ENCODE data around the gene MAPKAPK2. TPM values are rescaled to one million over a fixed set of nuclear protein-coding genes. Genes with fewer than 3 reads are reported as not detected.

MAPKAPK2 gene
- total RNA-seq, 2 experiments from 2014 or later, result 62.8 to 64.7 TPM

GRCh38 chr1:206649261-206649921, 35.3 kb upstream of the MAPKAPK2 start:
- no peak for DNase-seq
- intact Hi-C loops (cut with DNase I, micrococcal nuclease), result no loop called here
- Mint-ChIP-seq H3K4me1 (peaks cover 3% of the 10 kb centered on the region), H3K36me3 (ENCODE audit: low read depth) (peaks cover 17% of the 10 kb centered on the region), H3K27me3 (no peaks in the 10 kb centered on the region), H3K27ac (no peak overlapping the region), H3K4me3 (no peak overlapping the region), H3K9me3 (ENCODE audit: low read depth) (no peaks in the 10 kb centered on the region)
- ATAC-seq, result no peak
- ChIA-PET CTCF (interaction anchor here (0.6 to 27.4 kb wide), 8 partner anchors 13 to 663 kb away, joined by 3 to 564 read pairs (median 5); partner anchors contain the start of gene DYRK3), POLR2A (interaction anchor here (1.1 kb wide), 1 partner anchor 14 kb away, joined by 3 read pairs; the partner anchor contains the start of gene DYRK3)

GRCh38 chr1:206651014-206651413, 33.7 kb upstream of the MAPKAPK2 start:
- Mint-ChIP-seq H3K9me3 (ENCODE audit: low read depth) (no peaks in the 10 kb centered on the region), H3K4me1 (peaks cover 3% of the 10 kb centered on the region), H3K36me3 (ENCODE audit: low read depth) (peaks cover 17% of the 10 kb centered on the region), H3K27me3 (no peaks in the 10 kb centered on the region), H3K4me3 (no peak overlapping the region), H3K27ac (no peak overlapping the region)
- ChIA-PET CTCF (interaction anchor here (13.1 to 27.4 kb wide), 2 partner anchors 12 to 19 kb away, joined by 176 to 564 read pairs; partner anchors contain the start of gene DYRK3), POLR2A (interaction anchor here (0.6 kb wide), 1 partner anchor 16 kb away, joined by 3 read pairs; the partner anchor contains the start of gene DYRK3)
- ATAC-seq (no peak), DNase-seq (no peak)
- intact Hi-C loops (cut with DNase I, micrococcal nuclease), result no loop called here

GRCh38 chr1:206651958-206652890, 32.5 kb upstream of the MAPKAPK2 start:
- Mint-ChIP-seq H3K9me3 (ENCODE audit: low read depth) (no peaks in the 10 kb centered on the region), H3K4me1 (peaks cover 3% of the 10 kb centered on the region), H3K27me3 (peaks cover 3% of the 10 kb centered on the region), H3K27ac (no peak overlapping the region), H3K4me3 (no peak overlapping the region), H3K36me3 (ENCODE audit: low read depth) (peaks cover 13% of the 10 kb centered on the region)
- ATAC-seq, result peak; percentile 33
- intact Hi-C loops (cut with DNase I, micrococcal nuclease), result no loop called here
- DNase-seq, result no peak
- CTCF ChIA-PET, result interaction anchor here (1.0 to 27.4 kb wide), 3 partner anchors 10 to 45 kb away, joined by 3 to 564 read pairs (median 176); partner anchors contain the start of gene DYRK3
- POLR2A ChIA-PET, result no interaction called here

- CTCF ChIA-PET, result interaction anchor here (0.5 to 27.4 kb wide), 8 partner anchors 9 to 548 kb away, joined by 3 to 564 read pairs (median 4); partner anchors contain the start of genes DYRK3 and EIF2D
- peaks cover 9% of the 10 kb centered on the region for H3K4me1 Mint-ChIP-seq
- no peak overlapping the region for H3K27ac Mint-ChIP-seq
- H3K9me3 Mint-ChIP-seq (ENCODE audit: low read depth), result no peaks in the 10 kb centered on the region
- DNase-seq (no peak), ATAC-seq (no peak)
- POLR2A ChIA-PET, result interaction anchor here (0.7 kb wide), 1 partner anchor 154 kb away, joined by 4 read pairs; no protein-coding TSS in a partner anchor
- H3K36me3 Mint-ChIP-seq (ENCODE audit: low read depth), result peaks cover 7% of the 10 kb centered on the region
- H3K27me3 Mint-ChIP-seq, result peaks cover 17% of the 10 kb centered on the region
- H3K4me3 Mint-ChIP-seq, result no peak overlapping the region
- intact Hi-C loops (cut with DNase I, micrococcal nuclease), result no loop called here
Observed at GRCh38 chr1:206653715-206654459, 30.8 kb upstream of the MAPKAPK2 start.

GRCh38 chr1:206654828-206655227, 29.9 kb upstream of the MAPKAPK2 start:
- H3K4me3 Mint-ChIP-seq, result no peak overlapping the region
- intact Hi-C loops (cut with DNase I, micrococcal nuclease), result no loop called here
- ATAC-seq, result no peak
- H3K27me3 Mint-ChIP-seq, result peaks cover 17% of the 10 kb centered on the region
- CTCF ChIA-PET, result interaction anchor here (0.7 to 27.4 kb wide), 7 partner anchors 8 to 175 kb away, joined by 3 to 564 read pairs (median 8); partner anchors contain the start of genes DYRK3 and EIF2D
- peaks cover 9% of the 10 kb centered on the region for H3K4me1 Mint-ChIP-seq
- POLR2A ChIA-PET, result no interaction called here
- no peaks in the 10 kb centered on the region for H3K9me3 Mint-ChIP-seq (ENCODE audit: low read depth)
- no peak overlapping the region for H3K27ac Mint-ChIP-seq
- H3K36me3 Mint-ChIP-seq (ENCODE audit: low read depth), result peaks cover 3% of the 10 kb centered on the region
- no peak for DNase-seq

GRCh38 chr1:206655471-206655882, 29.2 kb upstream of the MAPKAPK2 start:
- POLR2A ChIA-PET, result no interaction called here
- peaks cover 9% of the 10 kb centered on the region for H3K4me1 Mint-ChIP-seq
- H3K27ac Mint-ChIP-seq, result no peak overlapping the region
- DNase-seq (no peak), ATAC-seq (no peak)
- H3K36me3 Mint-ChIP-seq (ENCODE audit: low read depth), result peaks cover 3% of the 10 kb centered on the region
- no peak overlapping the region for H3K4me3 Mint-ChIP-seq
- H3K9me3 Mint-ChIP-seq (ENCODE audit: low read depth), result no peaks in the 10 kb centered on the region
- peaks cover 17% of the 10 kb centered on the region for H3K27me3 Mint-ChIP-seq
- CTCF ChIA-PET, result interaction anchor here (0.6 to 27.4 kb wide), 10 partner anchors 7 to 734 kb away, joined by 3 to 564 read pairs (median 7); partner anchors contain the start of genes DYRK3 and EIF2D
- intact Hi-C loops (cut with DNase I, micrococcal nuclease), result no loop called here

GRCh38 chr1:206656936-206657335, 27.8 kb upstream of the MAPKAPK2 start:
- intact Hi-C loops (cut with DNase I, micrococcal nuclease), result no loop called here
- ChIA-PET CTCF (interaction anchor here (0.6 to 27.4 kb wide), 10 partner anchors 6 to 324 kb away, joined by 3 to 564 read pairs (median 7); partner anchors contain the start of gene DYRK3), POLR2A (no interaction called here)
- H3K27me3 Mint-ChIP-seq, result peaks cover 20% of the 10 kb centered on the region
- no peak overlapping the region for H3K4me3 Mint-ChIP-seq
- no peak for DNase-seq
- no peaks in the 10 kb centered on the region for H3K36me3 Mint-ChIP-seq (ENCODE audit: low read depth)
- no peaks in the 10 kb centered on the region for H3K9me3 Mint-ChIP-seq (ENCODE audit: low read depth)
- peaks cover 9% of the 10 kb centered on the region for H3K4me1 Mint-ChIP-seq
- H3K27ac Mint-ChIP-seq, result no peak overlapping the region
- ATAC-seq, result no peak

- Mint-ChIP-seq H3K27me3 (peaks cover 20% of the 10 kb centered on the region), H3K9me3 (ENCODE audit: low read depth) (no peaks in the 10 kb centered on the region), H3K36me3 (ENCODE audit: low read depth) (no peaks in the 10 kb centered on the region), H3K27ac (no peak overlapping the region), H3K4me3 (no peak overlapping the region), H3K4me1 (peaks cover 14% of the 10 kb centered on the region)
- no peak for DNase-seq
- intact Hi-C loops (cut with DNase I, micrococcal nuclease), result no loop called here
- POLR2A ChIA-PET, result interaction anchor here (0.6 kb wide), 3 partner anchors 11 to 165 kb away, joined by 3 read pairs; partner anchors contain the start of gene DYRK3
- ATAC-seq, result no peak
- CTCF ChIA-PET, result interaction anchor here (0.6 to 27.4 kb wide), 20 partner anchors 7 to 418 kb away, joined by 3 to 564 read pairs (median 4); partner anchors contain the start of genes DYRK3 and EIF2D
Observed at GRCh38 chr1:206657751-206658150, 27.0 kb upstream of the MAPKAPK2 start.

- no peak overlapping the region for H3K27ac Mint-ChIP-seq
- intact Hi-C loops (cut with DNase I, micrococcal nuclease), result no loop called here
Observed at GRCh38 chr1:206658264-206658980, 26.3 kb upstream of the MAPKAPK2 start.

GRCh38 chr1:206658981-206659273, 25.8 kb upstream of the MAPKAPK2 start:
- CTCF ChIA-PET, result interaction anchor here (0.7 to 27.4 kb wide), 19 partner anchors 8 to 747 kb away, joined by 3 to 564 read pairs (median 4); partner anchors contain the start of gene DYRK3

More at GRCh38 chr1:206658264-206658980, 26.3 kb upstream of the MAPKAPK2 start:
- DNase-seq (peak; percentile 72), ATAC-seq (peak; percentile 49)
- H3K36me3 Mint-ChIP-seq (ENCODE audit: low read depth), result no peaks in the 10 kb centered on the region
- no peaks in the 10 kb centered on the region for H3K9me3 Mint-ChIP-seq (ENCODE audit: low read depth)
- H3K4me1 Mint-ChIP-seq, result peaks cover 21% of the 10 kb centered on the region
- CTCF ChIA-PET, result interaction anchor here (0.6 to 27.4 kb wide), 30 partner anchors 8 to 747 kb away, joined by 3 to 564 read pairs (median 4); partner anchors contain the start of genes DYRK3 and EIF2D
- H3K4me3 Mint-ChIP-seq, result no peak overlapping the region
- POLR2A ChIA-PET, result interaction anchor here (0.6 kb wide), 2 partner anchors 10 to 165 kb away, joined by 3 read pairs; no protein-coding TSS in a partner anchor
- H3K27me3 Mint-ChIP-seq, result peaks cover 23% of the 10 kb centered on the region

More at GRCh38 chr1:206658981-206659273, 25.8 kb upstream of the MAPKAPK2 start:
- POLR2A ChIA-PET, result no interaction called here
- ATAC-seq (no peak), DNase-seq (no peak)
- Mint-ChIP-seq H3K27me3 (peaks cover 26% of the 10 kb centered on the region), H3K9me3 (ENCODE audit: low read depth) (no peaks in the 10 kb centered on the region), H3K27ac (no peak overlapping the region), H3K4me3 (no peak overlapping the region), H3K4me1 (peaks cover 24% of the 10 kb centered on the region), H3K36me3 (ENCODE audit: low read depth) (no peaks in the 10 kb centered on the region)
- intact Hi-C loops (cut with DNase I, micrococcal nuclease), result no loop called here

All from activated CD4-positive, alpha-beta T cell treated with anti-CD3 and anti-CD28 coated beads for 36 hours (primary cell).